HG02981 (cell line): ENCODE results near the gene RAB31.
"Not testable (repeated sequence)": the region's sequence is repeated elsewhere in the genome, so short reads cannot be mapped to it uniquely, and the experiment has no call there.

Source experiments
- ATAC-seq: cut with Tn5 transposase; IDR thresholded peaks from one replicate; pipeline ENCODE4 v1.9.1; 2021; ENCODE audit warnings: mild to moderate bottlenecking, moderate library complexity; ENCODE audit not compliant: unreplicated experiment

Gene RAB31

DNA sequence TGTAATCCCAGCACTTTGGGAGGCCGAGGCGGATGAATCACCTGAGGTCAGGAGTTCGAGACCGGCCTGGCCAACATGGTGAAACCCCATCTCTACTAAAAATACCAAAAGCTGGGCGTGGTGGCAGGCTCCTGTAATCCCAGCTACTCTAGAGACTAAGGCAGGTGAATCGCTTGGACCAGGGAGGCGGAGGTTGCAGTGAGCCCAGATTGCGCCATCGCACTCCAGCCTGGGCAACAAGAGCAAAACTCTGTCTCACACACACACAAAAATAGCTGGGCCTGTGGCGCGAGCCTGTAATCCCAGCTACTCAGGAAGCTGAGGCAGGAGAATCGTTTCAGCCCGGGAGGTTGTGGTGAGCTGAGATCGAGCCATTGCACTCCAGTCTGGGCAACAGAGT, 194.2 kb downstream of the RAB31 start:
- not testable (repeated sequence) for ATAC-seq

DNA sequence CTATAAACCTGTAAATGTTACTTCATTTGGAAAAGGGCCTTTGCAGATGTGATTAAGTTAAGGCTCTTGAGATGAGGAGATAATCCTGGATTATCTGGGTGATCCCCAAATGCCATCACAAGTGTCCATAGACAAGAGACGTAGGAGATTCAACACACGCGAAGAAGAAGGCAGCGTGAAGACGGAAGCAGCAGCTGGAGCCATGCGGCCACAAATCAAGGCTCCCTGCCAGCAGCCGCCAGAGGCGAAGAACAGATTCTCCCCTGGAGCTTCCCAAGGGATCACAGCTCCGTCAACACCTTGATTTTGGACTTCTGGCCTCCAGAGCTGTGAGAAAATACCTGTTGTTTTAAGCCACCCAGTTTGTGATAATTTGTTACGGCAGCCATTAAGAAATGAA, 194.7 kb downstream of the RAB31 start:
- ATAC-seq = no peak

DNA sequence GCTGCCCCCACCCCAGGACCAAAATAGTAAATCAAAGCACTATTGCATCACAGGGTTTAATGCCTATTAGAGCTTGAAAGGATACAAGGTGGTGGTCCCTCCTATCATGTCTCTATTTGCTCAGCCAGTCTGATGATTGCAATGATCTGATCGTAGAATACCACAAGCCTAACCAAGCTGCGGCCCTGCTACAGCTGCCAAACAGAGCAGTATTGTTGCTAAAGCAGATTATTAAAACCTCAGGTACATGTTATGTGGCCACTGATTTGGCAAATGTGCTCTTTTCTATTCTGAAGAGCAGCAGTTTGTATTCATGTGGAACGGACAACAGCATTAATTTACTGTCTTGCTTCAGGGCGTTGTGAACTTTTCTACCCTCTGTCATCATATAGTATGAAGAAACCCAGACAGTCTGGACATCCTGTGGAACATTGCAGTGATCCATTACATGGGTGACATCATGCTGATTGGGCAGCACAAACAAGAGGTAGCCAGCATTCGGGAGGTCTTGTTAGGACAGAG, 197.4 kb downstream of the RAB31 start:
- ATAC-seq = no peak

DNA sequence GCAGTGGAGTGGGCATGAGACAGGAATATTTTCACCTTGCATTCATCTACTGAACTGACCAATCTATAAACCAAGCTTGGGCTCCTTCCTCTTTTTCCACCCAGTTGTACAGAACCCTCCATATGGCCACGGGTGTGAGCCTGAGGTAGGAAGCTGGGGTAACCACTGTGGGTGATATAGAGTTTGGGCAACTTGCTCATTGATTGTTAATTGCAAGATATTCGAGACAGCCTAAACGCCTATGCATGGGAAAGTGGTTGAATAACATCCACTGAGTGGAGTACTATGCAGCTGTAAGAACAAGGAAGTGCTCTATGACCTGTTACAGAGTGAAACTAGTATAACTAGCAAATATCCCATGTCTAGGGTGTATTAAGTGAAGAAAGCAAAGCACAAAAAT, 198.4 kb downstream of the RAB31 start:
- ATAC-seq = no peak

DNA sequence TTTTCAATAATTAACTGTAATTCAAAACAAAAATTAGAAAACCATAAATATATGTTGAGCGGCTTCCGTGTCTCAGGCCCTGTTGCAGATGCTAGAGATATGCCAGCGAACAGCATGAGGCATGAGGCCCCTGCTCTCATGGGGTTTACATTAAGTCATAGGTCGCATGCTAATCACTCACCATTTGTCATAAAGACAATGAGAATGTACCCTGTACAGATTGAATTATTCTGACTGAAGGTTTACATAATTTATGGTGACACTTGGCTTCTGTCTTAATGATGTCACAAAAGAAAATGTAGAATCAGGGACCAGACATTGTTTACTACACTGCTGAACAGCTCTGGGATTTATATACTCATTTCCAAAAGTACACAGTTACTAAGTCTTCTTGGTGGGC, 199.8 kb downstream of the RAB31 start:
- ATAC-seq = no peak

DNA sequence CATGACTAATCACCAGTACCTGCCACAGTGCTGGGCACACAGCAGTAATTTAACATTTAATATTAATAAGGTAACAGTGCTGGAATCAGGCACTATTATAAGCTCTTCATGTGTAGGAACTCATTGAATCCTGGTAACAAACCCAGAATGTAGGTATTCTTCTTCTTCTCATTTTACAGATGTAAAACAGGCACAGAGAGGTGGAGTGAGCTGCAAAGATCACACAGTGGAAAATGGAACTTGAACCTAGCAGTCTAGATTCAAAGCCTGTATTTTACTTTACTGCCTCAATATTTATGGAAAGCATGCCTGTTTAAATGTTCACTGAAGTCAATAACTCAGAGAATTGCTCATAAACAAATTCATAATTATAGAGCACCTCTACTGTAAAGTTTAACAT, 202.0 kb downstream of the RAB31 start:
- no peak for ATAC-seq

DNA sequence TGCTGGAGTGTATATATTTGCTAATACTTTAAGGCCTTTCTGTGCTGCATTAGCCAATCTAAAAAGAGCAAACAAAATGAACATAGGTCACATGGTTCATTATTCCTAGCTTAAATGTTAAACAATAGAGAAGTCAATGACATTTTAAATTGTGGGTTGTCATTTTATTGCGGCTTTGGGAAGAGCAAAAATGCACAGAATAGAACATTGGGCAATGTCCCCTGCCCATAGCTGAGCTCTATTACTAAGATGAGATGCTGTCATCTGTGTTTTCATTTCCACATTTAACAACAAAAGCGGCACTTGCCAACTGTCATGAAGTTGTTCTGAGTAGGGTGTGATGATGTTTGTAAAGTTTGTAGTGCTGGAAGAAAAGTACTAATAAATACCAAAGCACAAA, 202.6 kb downstream of the RAB31 start:
- no peak for ATAC-seq

DNA sequence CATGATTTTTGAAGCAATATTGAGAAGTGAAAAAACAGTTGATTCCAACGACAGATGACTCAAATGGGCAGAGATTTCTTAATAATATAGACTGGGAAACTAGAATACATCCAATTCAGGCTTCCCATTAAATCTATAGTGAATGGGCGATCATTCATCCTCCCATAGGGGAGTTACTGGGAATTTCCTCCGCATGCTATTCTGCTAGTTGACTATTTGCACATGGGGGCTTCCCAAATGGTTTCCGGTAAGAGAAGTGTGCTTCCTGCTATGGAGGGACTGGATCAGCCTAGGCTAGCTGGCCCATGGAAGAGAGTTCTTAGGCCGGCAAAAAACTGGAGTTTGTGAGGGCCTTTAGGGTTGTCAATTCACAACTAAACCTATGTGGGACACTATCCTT, 203.1 kb downstream of the RAB31 start:
- no peak for ATAC-seq
